SHP77 treated with DMSO at 0.1 percent for 48 hours (cell line): ENCODE data around the gene PIRT.

Experiments
- DNase-seq: peaks from one replicate; lab custom pipeline; 2025; lab: John Stamatoyannopoulos, UW

PIRT gene

GRCh38 chr17:10821054-10821453 is 16.8 kb downstream of the PIRT start:
- DNase-seq: no peak

GRCh38 chr17:10815319-10815718 is 22.6 kb downstream of the PIRT start:
- no peak for DNase-seq

GRCh38 chr17:10814075-10814474 is 23.8 kb downstream of the PIRT start:
- DNase-seq: no peak

- DNase-seq: no peak
Measured at GRCh38 chr17:10812674-10813073, 25.2 kb downstream of the PIRT start.

- no peak for DNase-seq
Measured at GRCh38 chr17:10809605-10810004, 28.3 kb downstream of the PIRT start.

GRCh38 chr17:10807704-10808128 is 30.2 kb downstream of the PIRT start:
- DNase-seq: no peak

GRCh38 chr17:10806545-10807262 is 31.2 kb downstream of the PIRT start:
- no peak for DNase-seq

GRCh38 chr17:10805911-10806310 is 32.0 kb downstream of the PIRT start:
- DNase-seq: no peak

- no peak for DNase-seq
Measured at GRCh38 chr17:10804546-10804945, 33.3 kb downstream of the PIRT start.

GRCh38 chr17:10803830-10804475 is 33.9 kb downstream of the PIRT start, which contains the start of gene TMEM238L:
TMEM238L (minus strand) TSS chr17:10804099; CDS start chr17:10803963, 136 bp downstream.
- no peak for DNase-seq

GRCh38 chr17:10803350-10803749 is 34.5 kb downstream of the PIRT start:
- DNase-seq: no peak

GRCh38 chr17:10802496-10803284 is 35.2 kb downstream of the PIRT start:
- no peak for DNase-seq

- no peak for DNase-seq
Measured at GRCh38 chr17:10799407-10799806, 38.5 kb downstream of the PIRT start.

- no peak for DNase-seq
Measured at GRCh38 chr17:10798910-10799309, 39.0 kb downstream of the PIRT start.

GRCh38 chr17:10798332-10798749 is 39.5 kb downstream of the PIRT start:
- DNase-seq: no peak

- DNase-seq: no peak
Measured at GRCh38 chr17:10797476-10798328, 40.2 kb downstream of the PIRT start.

- DNase-seq: no peak
Measured at GRCh38 chr17:10793816-10794215, 44.1 kb downstream of the PIRT start.

- no peak for DNase-seq
Measured at GRCh38 chr17:10793256-10793655, 44.6 kb downstream of the PIRT start.

- DNase-seq: no peak
Measured at GRCh38 chr17:10792151-10792550, 45.7 kb downstream of the PIRT start.

GRCh38 chr17:10790491-10791401 is 47.1 kb downstream of the PIRT start:
- DNase-seq: no peak
